HG03064 (cell line): ENCODE data around the gene GLDN.
"Not testable (repeated sequence)": the region's sequence is repeated elsewhere in the genome, so short reads cannot be mapped to it uniquely, and the experiment has no call there.

Experiments
- ATAC-seq: cut with Tn5 transposase; IDR thresholded peaks from one replicate; pipeline ENCODE4 v1.9.1; 2021; ENCODE audit warnings: low read depth; ENCODE audit not compliant: unreplicated experiment

Gene GLDN

DNA sequence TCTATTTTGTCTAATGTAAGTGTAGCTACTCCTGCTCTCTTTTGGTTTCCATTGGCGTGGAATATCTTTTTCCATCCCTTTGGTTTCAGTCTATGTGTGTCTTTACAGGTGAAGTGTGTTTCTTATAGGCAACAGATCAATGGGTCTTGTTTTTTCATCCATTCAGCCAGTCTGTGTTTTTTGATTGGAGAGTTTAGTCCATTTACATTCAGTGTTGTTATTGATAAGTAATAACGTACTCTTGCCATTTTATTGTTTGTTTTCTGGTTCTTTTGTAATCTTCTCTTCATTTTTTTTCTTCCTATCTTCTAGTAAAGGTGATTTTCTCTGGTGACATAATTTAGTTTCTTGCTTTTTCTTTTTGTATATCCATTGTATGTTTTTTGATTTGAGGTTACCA lies 97.1 kb downstream of the GLDN start:
- no peak for ATAC-seq

DNA sequence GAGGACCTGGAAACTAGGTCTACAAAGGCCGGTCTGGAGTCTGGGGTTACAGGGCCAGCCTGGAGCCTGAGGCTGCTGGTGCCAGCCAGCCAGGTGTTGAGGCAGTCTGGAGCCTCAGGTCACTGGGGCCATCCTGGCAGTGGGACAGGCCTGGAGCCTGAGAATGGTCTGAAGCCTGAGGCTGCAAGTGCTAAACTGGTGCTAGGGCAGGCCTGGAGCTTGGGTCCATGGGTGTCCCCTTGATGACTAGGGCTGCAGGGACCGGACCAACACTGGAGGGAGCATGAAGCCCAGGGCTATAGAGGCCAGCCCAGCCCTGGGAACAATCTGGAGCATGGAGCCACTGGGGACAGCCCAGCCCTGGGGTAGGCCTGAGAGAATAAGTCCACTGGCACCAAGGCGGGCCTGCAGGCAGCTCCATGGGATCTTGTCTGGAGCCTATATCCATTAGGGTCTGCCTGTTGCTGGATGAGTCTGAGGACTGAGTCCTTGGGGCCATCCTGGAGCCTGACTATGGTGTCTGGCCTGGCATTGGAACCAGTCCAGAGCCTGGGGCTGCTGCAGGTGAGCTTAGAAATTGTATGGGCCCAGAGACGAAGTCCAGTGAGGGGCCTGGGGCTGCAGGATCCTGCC lies 101.9 kb downstream of the GLDN start:
- ATAC-seq = no peak

- ATAC-seq = no peak
Measured at GRCh38 chr15:51444112-51444511, 102.7 kb downstream of the GLDN start.

GRCh38 chr15:51444807-51445206 lies 103.4 kb downstream of the GLDN start:
- ATAC-seq = no peak

GRCh38 chr15:51446029-51446744 lies 104.7 kb downstream of the GLDN start:
- ATAC-seq = not testable (repeated sequence)

GRCh38 chr15:51447855-51448621 lies 106.6 kb downstream of the GLDN start:
- no peak for ATAC-seq

DNA sequence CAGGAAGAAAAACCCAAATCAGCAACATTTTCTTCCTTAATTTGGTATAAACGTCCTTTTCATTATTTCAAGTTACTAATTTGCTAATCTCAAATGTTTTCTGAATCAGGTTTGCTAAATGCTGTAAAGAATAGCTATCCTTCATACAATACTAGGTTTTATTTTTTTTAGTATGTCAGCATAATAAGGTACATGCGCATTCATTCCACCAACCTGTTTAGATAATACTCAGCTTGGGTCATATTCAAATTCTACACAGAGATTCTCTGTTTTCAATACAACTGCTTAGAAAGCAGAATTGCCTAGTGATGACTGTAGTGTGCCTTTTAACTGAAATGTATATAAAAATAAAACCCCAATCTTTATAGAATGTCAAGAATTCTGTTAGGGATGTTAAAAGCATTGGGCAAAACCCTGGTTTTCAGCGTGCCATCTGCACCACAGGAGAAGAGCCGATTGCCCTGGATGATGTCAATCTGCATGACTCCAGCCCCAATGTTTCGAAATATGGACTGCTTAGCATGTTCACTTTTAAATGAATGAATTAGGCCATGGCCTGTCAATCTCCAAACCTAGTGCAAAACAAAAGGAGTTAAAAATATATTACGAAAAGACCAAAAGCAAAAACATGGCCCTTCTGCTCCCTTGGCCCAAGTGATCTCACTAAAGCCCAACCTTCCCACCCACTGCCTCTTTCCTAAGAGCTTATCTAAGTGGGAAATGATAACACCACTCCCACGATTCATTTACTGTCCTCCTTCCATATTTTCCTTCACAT lies 107.4 kb downstream of the GLDN start:
- ATAC-seq = no peak

- ATAC-seq = no peak
Measured at GRCh38 chr15:51450001-51450400, 108.5 kb downstream of the GLDN start.
